Gastrocnemius medialis (tissue), 4 donors: ENCODE measurements around the gene CHN2. TPM values are rescaled to one million over a fixed set of nuclear protein-coding genes. Genes with fewer than 3 reads are reported as not detected.

ENCODE experiments used
- ATAC-seq, 2 donors: fragments of 150-250 bp; one replicate each; pipeline ENCODE4 v1.9.1; 2016
- DNase-seq, 2 donors: peaks; one replicate each; pipeline ENCODE4 v3.0.0-alpha.2; 2019
- H3K27ac ChIP-seq, 4 donors: fragments of 200-600 bp; sonication (generic); 1 replicate in 1 of 4; 2 replicates in 3 of 4; pipeline ENCODE4 v1.5.1; 2016 to 2018; ENCODE audit warnings: mild to moderate bottlenecking in 2 of 4, moderate library complexity in 1 of 4
- H3K27me3 ChIP-seq, 3 donors: fragments of 200-600 bp; sonication (generic) in 2 of 3; 1 replicate in 1 of 3; 2 replicates in 2 of 3; pipeline versions ENCODE4 v1.5.1 to v1.6.0; 2016 to 2019; ENCODE audit warnings: mild to moderate bottlenecking in 1 of 3, moderate library complexity in 1 of 3
- H3K36me3 ChIP-seq, 2 donors: fragments of 200-600 bp; sonication (generic) in 1 of 2; one replicate each; pipeline ENCODE4 v1.5.1; 2017 to 2018
- H3K4me1 ChIP-seq, 2 donors: fragments of 200-600 bp; sonication (generic) in 1 of 2; one replicate each; pipeline ENCODE4 v1.5.1; 2016 to 2017; ENCODE audit warnings: mild to moderate bottlenecking in 2 of 2
- H3K4me3 ChIP-seq, 4 donors: fragments of 200-600 bp; sonication (generic) in 3 of 4; 1 replicate in 1 of 4; 2 replicates in 3 of 4; pipeline ENCODE4 v1.5.1; 2016 to 2019; ENCODE audit warnings: mild to moderate bottlenecking in 2 of 4
- H3K9me3 ChIP-seq, 3 donors: fragments of 200-600 bp; sonication (generic) in 2 of 3; 1 replicate in 1 of 3; 2 replicates in 2 of 3; pipeline ENCODE4 v1.5.1; 2016 to 2019
- POLR2A ChIP-seq, 2 donors: fragments of 450-650 bp; IDR thresholded peaks; one replicate each; pipeline ENCODE4 v1.6.1; 2017; ENCODE audit warnings: antibody characterized with exemption in 2 of 2, mild to moderate bottlenecking in 2 of 2, moderate library complexity in 2 of 2
- in situ Hi-C, 4 donors: fragments of 200-750 bp; cut with MboI; loops; one replicate each; pipeline versions ENCODE4 v1.15.0 to v1.8.0; 2017; ENCODE audit warnings: low sequenced_read_pairs in 4 of 4
- intact Hi-C: fragments of 100-400 bp; cut with DNase I; formaldehyde crosslinking; loops from one replicate; pipeline ENCODE4 v1.15.1; 2023; ENCODE audit warnings: low total_unique reads
- total RNA-seq, 4 donors: library from RNA; depleted of rRNA; stranded (reverse); fragments of >200 nt; gene quantifications; one replicate each; pipeline versions ENCODE4 v1.1.0 to v1.2.3, GENCODE V29; 2016
- TF ChIP-seq, protein P1 (sequence below), 5 experiments: fragments of 450-650 bp in 3 of 5; fragments of 200-600 bp in 2 of 5; sonication (generic) in 2 of 5; IDR thresholded peaks in 4 of 5; conservative IDR thresholded peaks in 1 of 5; 1 replicate in 4 of 5; 2 replicates in 1 of 5; pipeline ENCODE4 v1.5.1; 2016 to 2019; ENCODE audit warnings: antibody characterized with exemption in 5 of 5, mild to moderate bottlenecking in 3 of 5, moderate library complexity in 3 of 5

The CHN2 gene
- total RNA-seq, 4 donors from 2014 or later = 5.9 to 11.3 (median 8.2) TPM

DNA sequence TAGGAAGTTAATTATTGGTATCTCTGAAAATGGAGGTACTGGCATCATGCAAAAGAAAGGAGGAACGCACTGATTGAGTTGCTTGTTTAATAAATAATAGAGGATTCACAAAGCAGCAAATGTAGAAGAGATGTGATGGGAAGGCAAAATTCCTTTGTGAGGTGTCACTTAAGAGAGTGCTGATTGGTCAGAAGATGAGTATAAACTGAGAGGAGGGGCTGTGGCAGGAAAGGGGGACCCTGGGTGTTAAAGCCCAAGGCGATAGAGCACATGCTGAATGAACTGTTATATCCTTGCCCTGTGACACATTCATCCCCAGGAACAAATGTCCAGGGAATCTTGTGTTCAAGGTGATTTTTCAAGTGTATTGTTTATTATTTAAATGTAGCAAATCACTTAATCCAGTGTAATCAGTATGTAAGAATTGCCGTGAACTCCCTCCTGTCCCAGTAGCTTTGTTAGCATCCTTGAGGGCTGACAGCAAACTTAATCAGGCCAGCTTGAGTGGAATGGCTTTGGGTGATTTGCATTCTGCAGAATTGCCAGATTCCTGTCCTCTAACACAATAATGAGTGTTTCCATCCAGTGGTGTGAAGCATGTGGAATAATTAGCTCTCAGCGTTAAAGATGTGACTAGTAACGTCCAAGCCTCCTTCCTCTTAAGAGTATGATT lies 111.9 kb downstream of the CHN2 start:
- Histone ChIP-seq H3K4me1 (no peaks in the 10 kb centered on the region), H3K27me3 (no peaks in the 10 kb centered on the region), H3K36me3 (no peaks in the 10 kb centered on the region), H3K4me3 (no peak overlapping the region), H3K9me3 (no peaks in the 10 kb centered on the region), H3K27ac (no peak overlapping the region)
- intact Hi-C loops = no loop called here
- ATAC-seq = no peak
- TF ChIP-seq, protein P1, sequence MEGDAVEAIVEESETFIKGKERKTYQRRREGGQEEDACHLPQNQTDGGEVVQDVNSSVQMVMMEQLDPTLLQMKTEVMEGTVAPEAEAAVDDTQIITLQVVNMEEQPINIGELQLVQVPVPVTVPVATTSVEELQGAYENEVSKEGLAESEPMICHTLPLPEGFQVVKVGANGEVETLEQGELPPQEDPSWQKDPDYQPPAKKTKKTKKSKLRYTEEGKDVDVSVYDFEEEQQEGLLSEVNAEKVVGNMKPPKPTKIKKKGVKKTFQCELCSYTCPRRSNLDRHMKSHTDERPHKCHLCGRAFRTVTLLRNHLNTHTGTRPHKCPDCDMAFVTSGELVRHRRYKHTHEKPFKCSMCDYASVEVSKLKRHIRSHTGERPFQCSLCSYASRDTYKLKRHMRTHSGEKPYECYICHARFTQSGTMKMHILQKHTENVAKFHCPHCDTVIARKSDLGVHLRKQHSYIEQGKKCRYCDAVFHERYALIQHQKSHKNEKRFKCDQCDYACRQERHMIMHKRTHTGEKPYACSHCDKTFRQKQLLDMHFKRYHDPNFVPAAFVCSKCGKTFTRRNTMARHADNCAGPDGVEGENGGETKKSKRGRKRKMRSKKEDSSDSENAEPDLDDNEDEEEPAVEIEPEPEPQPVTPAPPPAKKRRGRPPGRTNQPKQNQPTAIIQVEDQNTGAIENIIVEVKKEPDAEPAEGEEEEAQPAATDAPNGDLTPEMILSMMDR (IDR thresholded peaks at IDR 0.05 in 4 of 5, conservative IDR thresholded peaks at IDR 0.05 in 1 of 5) = no peak
- no peak for TF ChIP-seq POLR2A (IDR thresholded peaks at IDR 0.05)
- DNase-seq = no peak
- in situ Hi-C loops = no loop called here

DNA sequence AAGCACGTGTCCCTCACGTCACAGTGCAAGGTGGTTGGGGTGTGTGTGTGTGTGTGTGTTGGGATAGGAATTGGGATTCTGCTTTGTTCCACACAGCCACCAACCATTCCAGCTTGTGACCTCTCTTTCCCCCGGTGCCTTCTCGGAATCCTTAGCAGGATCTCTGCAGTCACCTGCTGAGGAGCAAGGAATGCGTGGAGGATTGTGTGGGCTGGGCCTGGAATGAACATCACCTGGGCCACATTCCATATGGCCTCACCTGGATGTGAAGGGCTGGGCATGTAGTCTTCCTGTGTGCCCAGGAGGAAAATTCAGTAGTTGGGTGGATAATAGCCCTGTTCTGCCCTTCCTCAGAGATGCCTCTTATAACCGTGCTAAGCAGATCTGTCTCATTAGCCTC lies 113.8 kb downstream of the CHN2 start:
- no peak for ATAC-seq
- in situ Hi-C loops = no loop called here

DNA sequence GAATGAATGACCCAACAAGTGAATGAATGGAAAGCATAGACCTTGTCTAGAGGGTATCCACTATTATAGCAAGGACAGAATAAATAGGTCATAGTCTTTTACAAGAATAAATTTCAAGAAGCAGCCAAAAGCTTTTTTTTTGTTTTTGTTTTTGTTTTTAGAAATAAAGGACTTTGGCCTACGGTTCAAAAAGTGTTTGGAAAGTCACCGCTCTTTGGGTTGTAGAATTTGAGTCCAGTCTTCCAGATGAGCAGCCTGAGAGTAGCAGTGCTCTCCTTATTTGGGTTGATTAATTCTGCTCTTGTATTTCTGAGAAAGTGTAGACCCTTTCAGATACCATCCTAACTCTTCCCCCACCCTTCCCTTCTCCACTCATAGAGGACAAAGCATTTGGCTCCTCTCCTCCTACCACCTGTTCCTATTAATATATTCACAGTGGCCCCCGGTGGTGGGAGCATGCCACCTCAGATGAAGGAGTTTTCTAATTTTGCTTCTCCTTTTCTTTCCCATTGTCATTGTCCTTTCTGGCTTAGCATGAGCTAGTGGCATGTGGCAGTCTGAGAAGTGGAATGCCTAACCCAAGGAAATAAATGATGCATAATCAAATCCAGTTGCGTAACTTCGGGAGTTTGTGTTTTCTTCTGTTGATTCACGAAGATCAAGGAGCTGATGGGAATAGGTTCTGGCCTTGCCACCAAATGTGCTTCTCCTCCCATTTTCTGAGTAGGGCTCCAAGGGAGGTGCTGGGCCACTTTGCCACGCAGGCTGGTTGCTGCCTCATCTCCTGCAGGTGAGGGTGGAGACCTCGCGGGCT lies 114.7 kb downstream of the CHN2 start:
- intact Hi-C loops (no loop called here), in situ Hi-C loops (no loop called here)
- Histone ChIP-seq H3K36me3 (no peaks in the 10 kb centered on the region), H3K27me3 (no peaks in the 10 kb centered on the region), H3K4me1 (no peaks in the 10 kb centered on the region), H3K4me3 (no peak overlapping the region), H3K9me3 (no peaks in the 10 kb centered on the region), H3K27ac (no peak overlapping the region)
- ATAC-seq (no peak), DNase-seq (no peak)
- no peak for TF ChIP-seq POLR2A (IDR thresholded peaks at IDR 0.05)
- TF ChIP-seq, protein P1 (IDR thresholded peaks at IDR 0.05 in 4 of 5, conservative IDR thresholded peaks at IDR 0.05 in 1 of 5) = no peak

More for the DNA sequence above, 113.8 kb downstream of the CHN2 start:
- Histone ChIP-seq H3K4me1 (no peaks in the 10 kb centered on the region), H3K4me3 (no peak overlapping the region), H3K27ac (no peak overlapping the region), H3K9me3 (no peaks in the 10 kb centered on the region), H3K27me3 (no peaks in the 10 kb centered on the region), H3K36me3 (no peaks in the 10 kb centered on the region)
- intact Hi-C loops = no loop called here
- DNase-seq = no peak
- TF ChIP-seq, protein P1 (IDR thresholded peaks at IDR 0.05 in 4 of 5, conservative IDR thresholded peaks at IDR 0.05 in 1 of 5) = no peak
- no peak for TF ChIP-seq POLR2A (IDR thresholded peaks at IDR 0.05)

DNA sequence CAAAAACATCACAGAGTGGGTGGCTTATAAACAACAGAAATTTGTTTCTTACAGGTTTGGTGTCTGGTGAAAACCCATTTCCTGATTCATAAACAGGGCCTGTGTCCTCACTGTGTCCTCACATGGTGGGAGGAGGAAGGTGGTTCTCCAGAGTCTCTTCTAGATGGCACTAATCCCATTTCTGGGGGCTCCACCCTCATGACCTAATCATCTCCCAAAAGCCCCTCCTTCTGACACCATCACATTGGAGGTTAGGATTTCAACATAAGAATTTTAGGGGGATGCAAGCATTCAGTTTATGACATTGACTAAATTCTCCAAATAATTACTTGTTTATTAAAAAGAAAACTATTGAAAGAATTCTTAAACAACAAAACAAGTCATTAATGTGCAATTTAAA lies 116.0 kb downstream of the CHN2 start:
- Histone ChIP-seq H3K27ac (no peak overlapping the region), H3K27me3 (no peaks in the 10 kb centered on the region), H3K4me1 (no peaks in the 10 kb centered on the region), H3K36me3 (no peaks in the 10 kb centered on the region), H3K9me3 (no peaks in the 10 kb centered on the region), H3K4me3 (no peak overlapping the region)
- intact Hi-C loops = no loop called here
- ATAC-seq (no peak), DNase-seq (no peak)
- in situ Hi-C loops = no loop called here
- TF ChIP-seq, protein P1 (IDR thresholded peaks at IDR 0.05 in 4 of 5, conservative IDR thresholded peaks at IDR 0.05 in 1 of 5) = no peak
- no peak for TF ChIP-seq POLR2A (IDR thresholded peaks at IDR 0.05)
